ENCODE data around the gene BCL2L1.

DNA sequence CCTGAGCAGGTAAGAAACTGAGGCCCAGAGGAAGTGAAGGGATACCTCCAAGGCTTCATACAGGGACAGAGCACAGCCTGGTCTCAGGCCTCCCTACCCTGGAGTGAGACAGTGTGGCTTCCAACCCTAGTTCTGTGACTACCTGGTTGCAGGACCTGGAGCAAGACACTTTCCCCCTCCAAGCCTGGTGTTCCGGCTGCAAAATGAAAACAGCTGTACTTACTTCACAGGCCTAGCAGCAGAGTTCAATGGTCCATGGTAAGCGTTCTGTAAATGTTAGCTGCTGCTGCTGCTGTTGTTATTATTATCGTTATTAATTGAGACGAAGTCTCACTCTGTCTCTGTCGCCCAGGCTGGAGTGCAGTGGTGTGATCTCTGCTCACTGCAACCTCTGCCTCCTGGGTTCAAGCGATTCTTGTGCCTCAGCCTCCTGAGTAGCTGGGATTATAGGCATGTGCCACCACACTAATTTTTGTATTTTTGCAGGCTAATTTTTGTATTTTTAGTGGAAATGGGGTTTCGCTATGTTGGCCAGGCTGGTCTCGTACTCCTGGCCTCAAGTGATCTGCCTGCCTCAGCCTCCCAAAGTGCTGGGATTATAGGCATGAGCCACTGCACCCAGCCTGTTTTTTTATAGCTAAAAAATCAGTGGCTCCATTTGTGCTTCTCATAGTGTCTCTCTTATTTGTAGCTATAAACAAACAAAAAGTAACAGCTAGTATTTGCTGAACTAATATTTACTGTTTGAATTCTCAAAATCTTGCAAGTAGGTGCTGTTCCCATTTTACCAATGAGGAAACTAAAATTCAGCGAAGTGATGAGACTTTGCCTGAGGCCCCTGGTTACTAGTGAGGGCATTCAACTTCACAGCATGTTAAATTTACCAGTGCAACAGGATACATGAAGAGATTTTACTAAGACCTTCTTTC, 43.0 kb downstream of the BCL2L1 start:
- TF ChIP-seq POLR2A (IDR thresholded peaks at IDR 0.05; ENCODE audit: low read depth, low read length) (no peak), MYC (IDR thresholded peaks at IDR 0.05; ENCODE audit: low read depth, low read length) (no peak), JUN (IDR thresholded peaks at IDR 0.05; ENCODE audit: borderline replicate concordance, insufficient read depth, insufficient read length, low read depth) (no peak), POLR2AphosphoS5 (IDR thresholded peaks at IDR 0.05; ENCODE audit: insufficient read depth, low read depth, low read length) (no peak), GATA2 (IDR thresholded peaks at IDR 0.05; ENCODE audit: insufficient read depth, insufficient read length, low read depth, low read length) (no peak), EZH2 (IDR thresholded peaks at IDR 0.05; ENCODE audit: borderline replicate concordance, low read depth, low read length, severe bottlenecking) (no peak), FOS (IDR thresholded peaks at IDR 0.05; ENCODE audit: borderline replicate concordance, insufficient read depth, low read length) (no peak)
- TF ChIP-seq, protein P1, sequence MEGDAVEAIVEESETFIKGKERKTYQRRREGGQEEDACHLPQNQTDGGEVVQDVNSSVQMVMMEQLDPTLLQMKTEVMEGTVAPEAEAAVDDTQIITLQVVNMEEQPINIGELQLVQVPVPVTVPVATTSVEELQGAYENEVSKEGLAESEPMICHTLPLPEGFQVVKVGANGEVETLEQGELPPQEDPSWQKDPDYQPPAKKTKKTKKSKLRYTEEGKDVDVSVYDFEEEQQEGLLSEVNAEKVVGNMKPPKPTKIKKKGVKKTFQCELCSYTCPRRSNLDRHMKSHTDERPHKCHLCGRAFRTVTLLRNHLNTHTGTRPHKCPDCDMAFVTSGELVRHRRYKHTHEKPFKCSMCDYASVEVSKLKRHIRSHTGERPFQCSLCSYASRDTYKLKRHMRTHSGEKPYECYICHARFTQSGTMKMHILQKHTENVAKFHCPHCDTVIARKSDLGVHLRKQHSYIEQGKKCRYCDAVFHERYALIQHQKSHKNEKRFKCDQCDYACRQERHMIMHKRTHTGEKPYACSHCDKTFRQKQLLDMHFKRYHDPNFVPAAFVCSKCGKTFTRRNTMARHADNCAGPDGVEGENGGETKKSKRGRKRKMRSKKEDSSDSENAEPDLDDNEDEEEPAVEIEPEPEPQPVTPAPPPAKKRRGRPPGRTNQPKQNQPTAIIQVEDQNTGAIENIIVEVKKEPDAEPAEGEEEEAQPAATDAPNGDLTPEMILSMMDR (IDR thresholded peaks at IDR 0.05; ENCODE audit: extremely low read depth in 1 of 2, insufficient read depth in 1 of 2, low read depth in 1 of 2, low read length in 2 of 2), result no peak

All from endothelial cell of umbilical vein (primary cell).